Measurements from ENCODE around the gene FANCC.

GRCh38 chr9:95133325-95133705, 184.2 kb downstream of the FANCC start:
- TF ChIP-seq CTCF (conservative IDR thresholded peaks at IDR 0.05) (no peak), EZH2 (IDR thresholded peaks at IDR 0.05; ENCODE audit: low read depth) (no peak)
